CD8-positive, alpha-beta memory T cell (primary cell): ENCODE measurements around the gene LMOD1. TPM values are rescaled to one million over a fixed set of nuclear protein-coding genes. Genes with fewer than 3 reads are reported as not detected.
"Not testable (repeated sequence)": the region's sequence is repeated elsewhere in the genome, so short reads cannot be mapped to it uniquely, and the experiment has no call there.

Experiments
- CTCF ChIA-PET: fragments of 350-600 bp; sonication (Branson Sonifier 250); formaldehyde crosslinking; loops from one replicate; lab custom pipeline; 2021; ENCODE audit warnings: antibody characterized with exemption; lab: Charles Lee
- POLR2A ChIA-PET: fragments of 350-600 bp; sonication (Branson Sonifier 250); formaldehyde crosslinking; loops from one replicate; lab custom pipeline; 2021; ENCODE audit warnings: antibody characterized with exemption; lab: Charles Lee
- DNase-seq, 5 donors: peaks; one replicate each; pipeline versions ENCODE4 v3.0.0 to v3.0.0-alpha.2; 2020 to 2022; ENCODE audit warnings: mixed read lengths in 1 of 5
- H3K27ac ChIP-seq: one replicate; pipeline ENCODE4 v1.7.0; 2013; ENCODE audit warnings: low read depth, mild to moderate bottlenecking, low read length, moderate library complexity
- H3K27me3 ChIP-seq: 2 replicates; pipeline ENCODE4 v1.7.0; 2013; ENCODE audit warnings: low read length, mild to moderate bottlenecking; ENCODE audit not compliant: insufficient read depth, poor library complexity, severe bottlenecking
- H3K36me3 ChIP-seq: 2 replicates; pipeline ENCODE4 v1.7.0; 2013; ENCODE audit warnings: mild to moderate bottlenecking, low read length, moderate library complexity; ENCODE audit not compliant: insufficient read depth
- H3K4me1 ChIP-seq: 2 replicates; pipeline ENCODE4 v1.7.0; 2013; ENCODE audit warnings: mild to moderate bottlenecking, low read length, moderate library complexity; ENCODE audit not compliant: insufficient read depth
- H3K4me3 ChIP-seq: 2 replicates; pipeline ENCODE4 v1.7.0; 2013; ENCODE audit warnings: mild to moderate bottlenecking, low read length
- H3K9me3 ChIP-seq: 2 replicates; pipeline ENCODE4 v1.7.0; 2013; ENCODE audit warnings: mild to moderate bottlenecking, low read length
- H3K27ac Mint-ChIP-seq, 8 donors: one replicate each; pipeline ENCODE4 v1.8.0; 2020 to 2021; ENCODE audit warnings: mixed read lengths in 8 of 8, mild to moderate bottlenecking in 6 of 8, inconsistent platforms in 3 of 8, moderate library complexity in 3 of 8
- H3K27me3 Mint-ChIP-seq, 2 donors: one replicate each; pipeline ENCODE4 v1.8.0; 2020 to 2021; ENCODE audit warnings: mixed read lengths in 2 of 2, mild to moderate bottlenecking in 1 of 2, moderate library complexity in 1 of 2
- H3K36me3 Mint-ChIP-seq, 3 donors: one replicate each; pipeline ENCODE4 v1.8.0; 2020 to 2021; ENCODE audit warnings: mixed read lengths in 3 of 3, inconsistent platforms in 1 of 3, mild to moderate bottlenecking in 1 of 3
- H3K4me1 Mint-ChIP-seq, 3 donors: one replicate each; pipeline ENCODE4 v1.8.0; 2020 to 2021; ENCODE audit warnings: mixed read lengths in 3 of 3, inconsistent platforms in 1 of 3, mild to moderate bottlenecking in 1 of 3
- H3K4me3 Mint-ChIP-seq, 7 donors: one replicate each; pipeline ENCODE4 v1.8.0; 2020 to 2021; ENCODE audit warnings: mixed read lengths in 7 of 7, mild to moderate bottlenecking in 6 of 7, moderate library complexity in 4 of 7, inconsistent platforms in 2 of 7
- H3K9me3 Mint-ChIP-seq, 5 donors: one replicate each; pipeline ENCODE4 v1.8.0; 2020 to 2022; ENCODE audit warnings: mixed read lengths in 5 of 5, mild to moderate bottlenecking in 3 of 5, moderate library complexity in 2 of 5, inconsistent platforms in 1 of 5
- polyA plus RNA-seq: library from polyadenylated mRNA; unstranded; fragments of 300-500 nt; fragmentation: Illumina TruSeq; gene quantifications from one replicate; pipeline ENCODE4 v1.2.3, GENCODE V29; 2021
- total RNA-seq, 2 experiments: library from RNA; stranded (reverse); gene quantifications; one replicate each; pipeline ENCODE4 v1.2.3, GENCODE V29; 2021

LMOD1 gene
- total and polyA plus RNA-seq, 3 experiments from 2014 or later, result not detected

DNA sequence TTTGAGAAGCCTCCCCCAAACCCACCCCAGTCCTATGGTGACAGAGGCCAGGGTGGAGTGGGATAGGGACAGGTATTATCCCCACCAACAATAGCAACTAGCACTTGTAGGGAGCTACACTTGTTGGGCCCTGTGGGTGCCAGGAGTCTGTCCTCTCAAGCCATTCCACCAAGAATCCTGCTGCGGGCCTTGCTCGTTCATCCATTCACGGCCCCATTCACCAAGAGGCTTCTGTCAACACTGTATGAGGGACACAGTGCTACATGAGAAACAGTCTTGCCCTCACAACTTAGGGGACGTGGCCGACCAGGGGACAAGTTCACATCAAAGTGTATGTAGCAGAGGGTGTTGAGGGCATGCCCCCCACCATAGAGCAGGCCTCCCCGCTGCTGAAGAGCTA lies 38.7 kb downstream of the LMOD1 start:
- Mint-ChIP-seq H3K27me3 (peaks cover 7 to 10% of the 10 kb centered on the region in 2 donors), H3K36me3 (no peaks in the 10 kb centered on the region)

GRCh38 chr1:201906336-201906735 lies 40.0 kb downstream of the LMOD1 start:
- ChIA-PET CTCF (interaction anchor here (1.4 kb wide), 1 partner anchor 10 kb away, joined by 6 read pairs; no protein-coding TSS in a partner anchor), POLR2A (no interaction called here)

More for the DNA sequence above, 38.7 kb downstream of the LMOD1 start:
- no peaks in the 10 kb centered on the region for H3K9me3 Mint-ChIP-seq
- Histone ChIP-seq H3K36me3 (no peaks in the 10 kb centered on the region), H3K4me1 (no peaks in the 10 kb centered on the region), H3K4me3 (no peak overlapping the region), H3K27me3 (no peaks in the 10 kb centered on the region), H3K27ac (no peak overlapping the region), H3K9me3 (no peaks in the 10 kb centered on the region)
- no peak overlapping the region for H3K4me3 Mint-ChIP-seq
- POLR2A ChIA-PET, result no interaction called here
- CTCF ChIA-PET, result interaction anchor here (0.8 kb wide), 1 partner anchor 12 kb away, joined by 4 read pairs; no protein-coding TSS in a partner anchor
- no peak overlapping the region for H3K27ac Mint-ChIP-seq
- no peak for DNase-seq
- peaks cover 0 to 4% (median 3%) of the 10 kb centered on the region in 3 donors for H3K4me1 Mint-ChIP-seq

DNA sequence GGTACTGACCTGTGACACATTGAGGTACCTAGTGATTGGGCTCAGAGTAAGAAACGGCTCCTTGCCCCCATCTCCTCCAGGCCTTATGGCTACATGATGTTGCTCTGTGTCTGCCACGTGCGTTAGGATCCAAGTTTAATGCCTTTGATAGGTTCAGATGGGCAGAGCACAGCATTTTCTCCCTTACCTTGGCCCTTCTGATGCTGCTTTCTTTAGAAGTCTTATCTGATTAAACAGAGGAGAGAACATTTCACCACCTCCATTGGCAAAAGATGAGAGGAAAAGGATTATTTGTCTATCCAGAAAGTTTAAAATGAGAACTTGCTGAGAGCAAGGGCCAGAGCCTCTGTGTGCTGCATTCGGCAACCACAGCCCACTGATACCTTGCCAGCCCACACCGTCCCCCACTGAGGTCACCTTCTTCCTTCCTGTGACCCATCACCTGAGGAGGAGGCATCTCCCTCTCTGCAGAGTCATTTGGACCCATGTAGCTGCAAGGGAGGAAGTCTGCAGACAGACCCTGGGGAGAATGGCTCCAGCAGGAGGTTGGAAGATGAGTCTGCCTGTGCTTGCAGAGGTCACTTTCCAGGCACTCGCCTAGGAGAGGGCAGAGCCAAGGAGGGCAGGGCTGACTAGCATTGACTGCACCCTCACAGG lies 41.0 kb downstream of the LMOD1 start:
- Histone ChIP-seq H3K4me3 (no peak overlapping the region), H3K4me1 (no peaks in the 10 kb centered on the region), H3K27me3 (no peaks in the 10 kb centered on the region), H3K9me3 (no peaks in the 10 kb centered on the region), H3K27ac (no peak overlapping the region), H3K36me3 (no peaks in the 10 kb centered on the region)
- DNase-seq, result no peak
- ChIA-PET CTCF (interaction anchor here (1.4 kb wide), 1 partner anchor 9 kb away, joined by 6 read pairs; no protein-coding TSS in a partner anchor), POLR2A (no interaction called here)
- no peaks in the 10 kb centered on the region for H3K36me3 Mint-ChIP-seq
- H3K27ac Mint-ChIP-seq, result peak overlapping the region in 1 of 8 donors; percentile 41
- no peak overlapping the region for H3K4me3 Mint-ChIP-seq
- no peaks in the 10 kb centered on the region for H3K9me3 Mint-ChIP-seq
- peaks cover 3 to 6% of the 10 kb centered on the region in 2 donors for H3K27me3 Mint-ChIP-seq
- H3K4me1 Mint-ChIP-seq, result peaks cover 0 to 4% (median 3%) of the 10 kb centered on the region in 3 donors

More at GRCh38 chr1:201906336-201906735, 40.0 kb downstream of the LMOD1 start:
- Histone ChIP-seq H3K4me1 (no peaks in the 10 kb centered on the region), H3K27ac (no peak overlapping the region), H3K36me3 (no peaks in the 10 kb centered on the region), H3K27me3 (no peaks in the 10 kb centered on the region), H3K4me3 (no peak overlapping the region), H3K9me3 (no peaks in the 10 kb centered on the region)
- Mint-ChIP-seq H3K36me3 (no peaks in the 10 kb centered on the region), H3K9me3 (no peaks in the 10 kb centered on the region), H3K27ac (peak overlapping the region in 1 of 8 donors; percentile 23), H3K27me3 (peaks cover 7 to 10% of the 10 kb centered on the region in 2 donors), H3K4me3 (no peak overlapping the region), H3K4me1 (peaks cover 0 to 4% (median 3%) of the 10 kb centered on the region in 3 donors)
- no peak for DNase-seq

DNA sequence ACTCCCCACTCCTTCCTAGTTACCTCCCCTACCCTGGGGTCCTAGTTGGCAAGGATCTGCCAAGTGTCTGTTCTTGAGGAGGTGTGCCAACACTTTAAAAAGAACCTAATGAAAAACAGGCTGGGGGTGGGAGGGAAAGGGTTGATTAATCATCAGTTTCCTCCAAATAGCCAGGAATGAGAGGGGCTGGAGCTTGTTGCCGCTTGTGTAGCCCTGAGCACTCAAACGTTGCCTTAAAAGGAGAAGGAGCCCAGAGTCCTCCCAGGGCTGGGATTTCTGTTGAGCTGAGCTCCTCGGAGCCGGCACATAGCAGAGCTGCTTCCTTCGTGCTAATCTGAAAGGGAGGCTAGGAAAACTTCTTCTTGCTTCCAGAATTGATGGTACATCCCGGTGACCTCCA lies 41.8 kb downstream of the LMOD1 start:
- H3K27ac ChIP-seq, result no peak overlapping the region
- H3K36me3 ChIP-seq, result no peaks in the 10 kb centered on the region
- Mint-ChIP-seq H3K27ac (no peak overlapping the region), H3K36me3 (no peaks in the 10 kb centered on the region), H3K27me3 (peaks cover 5 to 10% of the 10 kb centered on the region in 2 donors), H3K4me1 (peaks cover 0 to 4% (median 3%) of the 10 kb centered on the region in 3 donors), H3K4me3 (no peak overlapping the region), H3K9me3 (no peaks in the 10 kb centered on the region)
- no peaks in the 10 kb centered on the region for H3K9me3 ChIP-seq
- no peaks in the 10 kb centered on the region for H3K4me1 ChIP-seq
- H3K4me3 ChIP-seq, result no peak overlapping the region
- DNase-seq, result no peak
- H3K27me3 ChIP-seq, result no peaks in the 10 kb centered on the region
- CTCF ChIA-PET, result interaction anchor here (0.7 kb wide), 1 partner anchor 8 kb away, joined by 3 read pairs; no protein-coding TSS in a partner anchor
- POLR2A ChIA-PET, result no interaction called here

GRCh38 chr1:201903135-201903534 lies 43.2 kb downstream of the LMOD1 start:
- no peak overlapping the region for H3K27ac ChIP-seq
- no peaks in the 10 kb centered on the region for H3K36me3 ChIP-seq
- POLR2A ChIA-PET, result no interaction called here
- H3K27ac Mint-ChIP-seq, result no peak overlapping the region
- DNase-seq, result no peak
- no peak overlapping the region for H3K4me3 Mint-ChIP-seq
- peaks cover 3 to 10% of the 10 kb centered on the region in 2 donors for H3K27me3 Mint-ChIP-seq
- no peaks in the 10 kb centered on the region for H3K9me3 ChIP-seq
- H3K27me3 ChIP-seq, result no peaks in the 10 kb centered on the region
- no peak overlapping the region for H3K4me3 ChIP-seq
- CTCF ChIA-PET, result no interaction called here
- no peaks in the 10 kb centered on the region for H3K36me3 Mint-ChIP-seq
- peaks cover 0 to 4% (median 3%) of the 10 kb centered on the region in 3 donors for H3K4me1 Mint-ChIP-seq
- no peaks in the 10 kb centered on the region for H3K4me1 ChIP-seq
- no peaks in the 10 kb centered on the region for H3K9me3 Mint-ChIP-seq

GRCh38 chr1:201902198-201902597 lies 44.1 kb downstream of the LMOD1 start:
- no peaks in the 10 kb centered on the region for H3K9me3 ChIP-seq
- ChIA-PET CTCF (no interaction called here), POLR2A (no interaction called here)
- no peak overlapping the region for H3K4me3 Mint-ChIP-seq
- H3K9me3 Mint-ChIP-seq, result no peaks in the 10 kb centered on the region
- no peaks in the 10 kb centered on the region for H3K27me3 ChIP-seq
- H3K27ac Mint-ChIP-seq, result no peak overlapping the region
- no peak for DNase-seq
- peaks cover 3 to 10% of the 10 kb centered on the region in 2 donors for H3K27me3 Mint-ChIP-seq
- H3K4me3 ChIP-seq, result no peak overlapping the region
- H3K4me1 ChIP-seq, result no peaks in the 10 kb centered on the region
- no peaks in the 10 kb centered on the region for H3K36me3 ChIP-seq
- H3K4me1 Mint-ChIP-seq, result peaks cover 0 to 4% (median 3%) of the 10 kb centered on the region in 3 donors
- H3K27ac ChIP-seq, result no peak overlapping the region
- no peaks in the 10 kb centered on the region for H3K36me3 Mint-ChIP-seq

GRCh38 chr1:201901036-201901435 lies 45.3 kb downstream of the LMOD1 start:
- H3K4me1 ChIP-seq, CTCF ChIA-PET, H3K27ac Mint-ChIP-seq, H3K27me3 ChIP-seq, H3K27ac ChIP-seq, H3K4me3 Mint-ChIP-seq, H3K9me3 ChIP-seq, H3K36me3 ChIP-seq, H3K9me3 Mint-ChIP-seq, DNase-seq, H3K4me1 Mint-ChIP-seq, H3K36me3 Mint-ChIP-seq, H3K4me3 ChIP-seq, POLR2A ChIA-PET: not testable (repeated sequence)
- peaks cover 3 to 10% of the 10 kb centered on the region in 2 donors for H3K27me3 Mint-ChIP-seq

GRCh38 chr1:201900476-201900875 lies 45.9 kb downstream of the LMOD1 start:
- H3K4me1 ChIP-seq, result peaks cover 5% of the 10 kb centered on the region
- POLR2A ChIA-PET, result no interaction called here
- CTCF ChIA-PET, result no interaction called here

More at GRCh38 chr1:201900476-201900875, 45.9 kb downstream of the LMOD1 start:
- H3K9me3 ChIP-seq, result no peaks in the 10 kb centered on the region
- no peak overlapping the region for H3K4me3 ChIP-seq
- H3K36me3 Mint-ChIP-seq, result no peaks in the 10 kb centered on the region
- H3K27me3 ChIP-seq, result no peaks in the 10 kb centered on the region
- H3K27me3 Mint-ChIP-seq, result peaks cover 3 to 10% of the 10 kb centered on the region in 2 donors
- DNase-seq, result no peak
- no peak overlapping the region for H3K27ac ChIP-seq
- no peaks in the 10 kb centered on the region for H3K9me3 Mint-ChIP-seq
- H3K4me3 Mint-ChIP-seq, result no peak overlapping the region
- peaks cover 7 to 10% (median 9%) of the 10 kb centered on the region in 3 donors for H3K4me1 Mint-ChIP-seq
- H3K36me3 ChIP-seq, result no peaks in the 10 kb centered on the region
- H3K27ac Mint-ChIP-seq, result no peak overlapping the region
